IPS-NIHi11 (cell line): ENCODE data around the gene DIP2C.
"Not testable (repeated sequence)": the region's sequence is repeated elsewhere in the genome, so short reads cannot be mapped to it uniquely, and the experiment has no call there.

Source experiments
- DNase-seq: peaks from one replicate; pipeline ENCODE4 v3.0.0; 2012; ENCODE audit warnings: mixed read lengths, low spot score

DIP2C gene

DNA sequence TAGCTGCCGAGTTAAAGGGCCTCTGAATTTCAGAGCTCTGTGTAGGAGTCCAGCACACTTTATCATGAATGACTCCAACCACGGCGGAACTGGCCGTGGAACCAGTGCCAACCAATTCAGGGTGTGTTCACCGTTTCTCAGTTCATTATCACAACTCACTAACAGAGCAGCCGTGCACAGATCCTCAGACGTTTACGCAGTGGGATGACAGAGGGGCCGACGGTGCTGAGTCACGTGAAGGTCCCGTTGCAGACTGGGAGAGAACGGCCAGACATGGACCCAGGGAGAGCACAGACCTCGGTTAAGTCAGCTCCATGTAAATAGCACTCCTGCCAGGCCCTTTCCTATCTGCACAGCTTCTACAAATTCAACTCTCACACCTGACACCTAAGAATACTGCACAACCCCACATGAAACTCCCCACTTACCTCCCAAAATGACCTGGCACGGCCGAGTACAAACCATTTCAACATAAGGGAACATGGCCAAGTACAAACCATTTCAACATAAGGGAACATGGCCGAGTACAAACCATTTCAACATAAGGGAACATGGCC lies 95.5 kb downstream of the DIP2C start:
- DNase-seq = no peak

DNA sequence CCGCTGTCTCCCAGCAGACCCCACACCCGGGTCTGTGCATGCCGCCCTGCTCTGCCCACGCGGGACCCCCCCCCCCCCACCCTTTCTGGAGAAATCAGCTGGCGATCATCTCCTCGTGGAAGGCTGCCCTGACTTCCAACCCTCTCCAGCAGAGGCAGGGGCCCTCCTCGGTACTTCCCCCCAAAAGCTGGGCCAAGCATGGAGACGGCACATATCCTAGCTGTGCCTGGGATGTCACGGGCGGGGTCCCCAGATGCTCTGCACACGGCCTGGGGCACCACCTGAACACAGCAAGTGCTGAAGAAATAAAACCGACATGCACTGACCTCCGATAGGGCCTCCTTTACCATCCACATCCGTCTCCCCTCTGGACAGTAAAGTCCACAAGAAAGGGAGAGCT lies 96.0 kb downstream of the DIP2C start:
- no peak for DNase-seq

DNA sequence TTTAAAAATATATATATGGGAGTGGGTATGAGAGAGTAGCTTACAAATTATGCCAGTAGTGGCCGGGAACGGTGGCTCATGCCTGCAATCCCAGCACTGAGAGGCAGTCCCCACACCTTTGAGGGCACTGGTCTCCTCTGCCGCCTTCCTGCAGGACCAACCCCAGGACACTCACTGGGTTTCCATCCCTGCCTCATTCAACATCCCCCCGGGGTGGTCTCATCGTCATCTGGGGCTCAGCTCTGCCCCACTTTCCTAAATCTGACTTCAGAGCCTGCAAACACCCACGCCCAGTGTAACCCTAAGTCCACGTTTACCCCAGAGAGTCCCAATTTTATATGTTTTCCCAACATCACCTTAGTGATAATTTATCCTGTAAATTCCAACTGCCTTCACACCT lies 96.5 kb downstream of the DIP2C start:
- no peak for DNase-seq

DNA sequence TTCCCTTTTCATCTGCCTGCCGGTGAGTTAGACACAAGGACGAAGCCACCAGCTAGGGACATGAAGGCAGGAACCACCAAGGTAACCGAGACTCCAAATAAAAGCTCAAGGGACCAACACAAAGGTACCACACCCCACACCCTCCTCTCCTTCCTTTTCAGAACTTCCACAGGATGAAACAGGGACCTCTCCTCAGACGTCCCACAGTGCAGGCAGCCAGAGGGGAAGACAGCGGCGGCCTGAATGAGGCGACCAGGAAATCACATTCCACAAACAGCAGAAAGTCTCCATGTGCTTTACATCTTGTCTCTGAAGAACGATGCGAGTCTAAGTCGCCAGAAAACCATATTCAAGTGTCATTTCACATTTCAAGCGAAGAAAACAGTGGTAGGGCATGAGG lies 97.8 kb downstream of the DIP2C start:
- no peak for DNase-seq

DNA sequence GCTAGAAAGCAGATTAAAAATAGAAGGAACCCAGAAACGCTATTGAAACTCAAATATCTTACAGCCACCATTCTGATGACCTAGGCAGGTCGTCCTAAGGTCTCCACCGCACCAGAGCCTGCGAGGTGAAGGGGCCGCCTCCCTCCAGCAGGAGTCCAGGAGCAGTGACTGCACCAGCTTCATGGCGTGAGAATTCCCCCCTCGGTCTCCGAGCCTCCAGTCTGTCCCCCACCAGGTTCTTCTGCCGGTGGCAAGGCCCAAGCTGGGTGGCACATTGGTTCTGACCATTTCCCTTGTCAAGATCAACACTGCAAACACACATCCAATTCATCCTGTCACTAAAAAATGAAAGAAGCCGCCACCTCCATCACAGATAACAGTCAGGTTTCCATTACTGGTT lies 98.7 kb downstream of the DIP2C start:
- DNase-seq = no peak

DNA sequence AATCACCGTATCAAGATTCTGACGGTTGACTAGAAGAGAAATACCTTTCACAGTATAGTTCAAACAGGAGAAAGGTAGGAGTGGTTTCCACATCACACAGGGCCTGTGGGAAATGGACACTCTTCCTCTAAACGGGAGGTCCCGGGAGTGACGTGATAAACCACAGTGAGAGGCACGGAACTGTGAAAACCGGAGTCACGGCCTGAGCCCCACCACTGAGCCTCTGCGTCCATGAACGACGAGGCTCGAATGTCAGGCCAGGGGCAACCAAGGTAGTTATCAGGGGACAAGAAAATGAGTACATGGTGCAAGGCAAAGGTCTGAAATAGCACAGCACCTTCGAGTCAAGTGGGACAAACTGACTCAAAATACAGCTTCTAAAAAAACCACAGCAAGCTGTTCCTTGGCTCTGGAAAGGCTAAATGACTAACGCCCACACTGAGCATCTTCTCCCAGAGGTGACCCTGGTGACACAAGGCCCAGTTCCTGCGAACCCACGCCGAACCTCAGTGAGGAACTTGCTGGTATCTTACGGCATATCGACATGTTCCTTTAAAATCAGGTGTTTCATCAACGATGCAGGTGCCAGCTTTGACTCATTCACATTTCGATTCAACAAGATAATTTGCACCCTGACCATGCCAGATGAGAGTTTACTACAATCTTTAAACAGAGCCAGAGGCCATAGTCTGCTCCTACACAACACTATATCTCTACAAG lies 99.3 kb downstream of the DIP2C start:
- DNase-seq = no peak

DNA sequence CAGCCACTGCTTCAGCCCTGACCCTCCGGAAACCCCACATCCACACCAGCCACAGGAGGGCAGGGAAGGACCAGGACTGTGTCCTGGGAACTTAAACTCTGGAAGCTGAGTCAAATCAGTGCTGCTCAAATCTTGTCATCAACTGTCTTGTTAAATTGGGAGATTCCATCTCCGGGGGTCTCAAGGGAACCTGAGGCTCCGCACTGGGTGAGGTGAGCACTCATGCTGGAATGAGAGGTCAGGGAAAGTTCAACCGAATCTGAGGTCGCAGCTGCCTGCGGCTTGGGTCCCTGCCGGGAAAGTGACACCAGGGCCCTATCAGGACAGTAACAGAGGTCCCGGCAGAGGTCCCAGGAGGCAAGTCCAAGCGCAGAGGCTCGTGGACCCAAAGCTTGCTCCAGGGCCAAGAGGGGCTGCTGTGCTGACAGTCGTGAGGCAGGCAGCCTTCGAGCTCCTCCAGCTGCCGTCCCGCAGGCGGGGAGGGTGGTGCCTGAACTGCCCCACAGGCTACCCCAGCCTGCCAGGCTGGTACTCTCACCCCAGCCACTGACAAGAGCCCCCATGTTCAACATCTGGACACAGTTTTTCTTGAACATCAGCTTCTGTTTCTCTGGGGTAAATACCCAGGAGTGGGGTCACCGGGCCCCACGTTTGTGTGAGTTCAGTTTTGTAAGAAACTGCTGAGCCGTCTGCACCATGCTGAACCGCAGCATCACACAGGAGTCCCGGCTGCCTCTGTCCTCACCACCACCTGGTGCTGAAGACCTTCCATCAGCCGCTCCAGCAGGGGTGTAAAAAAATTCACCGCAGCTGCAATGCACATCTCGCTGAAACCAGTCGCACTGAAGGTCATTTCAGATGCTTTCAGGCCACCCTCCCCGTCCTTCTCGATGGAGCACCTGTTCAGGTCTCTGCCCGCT lies 101.0 kb downstream of the DIP2C start:
- no peak for DNase-seq

DNA sequence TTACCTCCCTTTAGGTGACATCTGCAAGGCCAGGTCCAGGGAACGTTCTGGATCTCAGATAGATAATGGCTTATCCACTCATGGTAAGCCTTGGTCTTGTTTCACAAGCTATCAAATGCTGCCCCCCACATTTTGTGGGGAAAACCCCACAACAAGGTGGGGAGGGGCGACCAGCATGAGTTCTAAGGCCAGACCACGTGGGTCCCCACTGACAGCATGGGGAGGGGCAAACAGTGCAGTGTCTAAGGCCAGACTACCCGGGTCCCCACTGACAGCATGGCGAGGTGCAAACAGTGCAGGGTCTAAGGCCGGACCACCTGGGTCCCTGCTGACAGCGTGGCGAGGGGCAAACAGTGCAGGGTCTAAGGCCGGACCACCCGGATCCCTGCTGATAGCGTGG lies 102.8 kb downstream of the DIP2C start:
- no peak for DNase-seq

DNA sequence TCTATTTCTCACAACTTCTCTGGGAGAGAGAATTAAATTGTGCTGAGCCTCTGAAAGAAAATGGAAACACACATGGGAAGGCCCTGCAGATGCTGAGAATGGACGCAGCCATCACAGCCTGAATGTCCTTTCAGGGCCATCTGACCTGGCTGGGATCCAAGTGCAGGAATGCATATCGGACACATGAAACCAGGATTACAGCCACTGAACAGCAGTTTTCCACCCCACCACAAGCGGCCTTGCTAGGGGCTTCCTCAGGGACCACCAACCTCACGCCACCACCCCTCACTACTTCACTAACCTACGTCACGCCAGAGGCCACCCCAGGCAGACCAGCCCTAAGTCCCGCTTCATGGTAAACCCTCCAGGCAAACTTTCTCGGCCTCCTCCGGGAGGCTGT lies 103.3 kb downstream of the DIP2C start:
- no peak for DNase-seq

DNA sequence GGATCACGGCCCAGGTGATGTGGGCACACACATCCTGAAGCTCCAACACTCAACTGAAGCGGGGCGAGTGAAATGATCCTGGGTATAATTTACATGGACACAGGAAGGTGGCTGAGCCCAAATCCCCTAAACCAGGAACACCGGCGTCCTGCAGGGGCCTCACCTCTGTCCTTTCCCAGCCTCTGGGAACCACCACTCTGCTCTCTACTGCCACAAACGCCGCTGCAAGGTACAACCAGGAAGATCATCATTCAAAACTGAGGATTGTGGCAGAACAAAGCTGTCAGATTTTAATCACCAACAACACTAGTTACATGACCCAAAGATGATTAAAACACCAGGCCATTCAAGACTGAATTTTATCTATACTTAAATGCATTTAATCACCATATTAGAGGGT lies 104.0 kb downstream of the DIP2C start:
- peak; percentile 53 for DNase-seq

DNA sequence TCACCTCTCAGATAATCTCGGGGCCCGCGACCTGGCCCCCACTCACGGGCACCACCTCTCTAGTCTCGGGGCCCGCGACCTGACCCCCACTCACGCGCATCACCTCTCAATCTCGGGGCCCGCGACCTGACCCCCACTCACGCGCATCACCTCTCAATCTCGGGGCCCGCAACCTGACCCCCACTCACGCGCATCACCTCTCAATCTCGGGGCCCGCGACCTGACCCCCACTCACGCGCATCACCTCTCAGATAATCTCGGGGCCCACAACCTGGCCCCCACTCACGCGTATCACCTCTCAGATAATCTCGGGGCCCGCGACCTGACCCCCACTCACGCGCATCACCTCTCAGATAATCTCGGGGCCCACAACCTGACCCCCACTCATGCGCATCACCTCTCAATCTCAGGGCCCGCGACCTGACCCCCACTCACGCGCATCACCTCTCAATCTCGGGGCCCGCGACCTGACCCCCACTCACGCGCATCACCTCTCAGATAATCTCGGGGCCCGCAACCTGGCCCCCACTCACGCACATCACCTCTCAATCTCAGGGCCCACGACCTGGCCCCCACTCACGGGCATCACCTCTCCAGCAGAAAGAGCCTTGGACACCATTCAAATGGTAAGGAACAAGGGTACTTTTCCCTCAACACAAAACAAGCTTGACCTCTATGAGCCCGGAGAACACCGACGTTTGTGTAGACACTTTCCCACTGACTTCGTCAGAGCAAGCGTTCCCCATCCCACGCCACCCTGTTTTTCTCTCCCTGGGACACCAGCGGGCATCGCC lies 104.8 kb downstream of the DIP2C start:
- not testable (repeated sequence) for DNase-seq

DNA sequence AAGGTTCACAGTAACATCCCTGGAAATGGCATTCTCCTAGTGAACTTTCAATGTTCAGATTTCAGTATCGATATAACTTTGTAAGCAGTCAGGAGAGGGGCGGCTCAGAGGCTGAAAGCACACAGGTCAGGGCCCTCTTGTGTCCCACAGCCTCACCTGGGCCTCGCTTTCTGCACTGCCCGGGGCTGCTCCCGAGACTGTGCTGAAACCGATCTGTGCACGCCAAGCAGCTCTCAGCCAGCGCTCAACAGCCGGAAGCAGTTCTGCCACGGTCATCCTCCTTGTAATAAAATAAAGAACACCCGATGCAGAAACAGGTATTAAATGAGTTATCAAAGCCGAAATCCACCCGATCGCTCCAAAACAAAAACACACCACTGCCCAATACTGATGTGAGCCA lies 106.0 kb downstream of the DIP2C start:
- no peak for DNase-seq

DNA sequence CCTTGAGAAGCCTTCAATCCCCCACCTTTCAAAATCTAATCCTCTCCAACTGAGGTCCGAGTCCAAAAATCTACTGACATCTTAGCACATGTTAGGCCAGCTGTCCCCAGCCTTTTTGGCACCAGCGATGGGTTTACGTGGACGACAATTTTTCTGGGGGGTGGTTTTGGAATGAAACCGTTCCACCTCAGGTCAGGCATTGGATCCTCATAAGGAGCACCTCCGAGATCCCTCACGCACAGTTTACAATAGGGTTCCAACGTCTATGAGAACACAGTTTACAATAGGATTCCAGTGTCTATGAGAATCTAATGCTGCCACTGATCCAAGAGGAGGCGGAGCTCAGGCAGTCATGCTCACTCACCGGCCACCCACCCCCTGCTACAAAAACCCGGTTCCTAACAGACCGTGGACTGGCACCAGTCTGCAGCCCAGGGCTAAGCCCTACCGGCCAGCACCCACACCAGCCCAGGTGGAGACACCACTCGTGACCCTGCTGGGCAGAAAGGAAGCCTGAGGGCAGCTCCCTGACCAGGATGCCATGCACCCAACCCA lies 107.6 kb downstream of the DIP2C start:
- no peak for DNase-seq

DNA sequence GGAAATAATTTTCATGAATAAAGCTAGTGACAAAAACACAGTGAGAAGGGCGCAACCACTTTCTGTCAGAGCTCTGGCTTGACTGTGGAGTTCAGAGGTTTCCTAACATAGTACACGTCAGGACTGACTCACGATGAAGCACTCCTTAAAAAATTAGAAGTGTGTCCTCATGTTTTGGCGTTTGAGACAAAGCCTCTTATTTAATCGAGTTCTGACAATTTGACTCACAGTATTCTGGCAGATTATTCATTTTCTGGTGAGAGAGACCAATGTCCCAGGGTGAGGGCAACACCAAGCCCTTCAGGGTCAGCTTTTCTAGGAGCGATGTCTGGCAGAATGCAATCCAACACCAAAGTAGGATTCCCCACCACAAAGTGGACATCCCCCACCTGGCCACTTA lies 108.7 kb downstream of the DIP2C start:
- DNase-seq = no peak

DNA sequence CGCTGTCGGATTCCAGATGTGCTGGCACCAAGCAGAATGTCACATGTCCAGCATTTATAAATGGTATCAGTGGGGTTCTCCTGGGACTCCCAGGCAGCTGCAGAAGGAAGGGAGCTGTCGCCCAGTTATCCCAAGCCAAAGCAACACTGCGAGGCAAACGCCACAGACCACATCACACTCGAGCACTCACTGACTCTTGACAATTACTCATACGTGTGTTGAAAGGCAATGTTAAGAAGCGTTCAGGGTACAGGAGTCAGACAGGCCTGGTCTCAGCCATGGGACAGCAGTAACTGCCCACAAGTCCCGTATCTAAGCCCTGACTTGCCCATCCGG lies 113.4 kb downstream of the DIP2C start:
- no peak for DNase-seq

DNA sequence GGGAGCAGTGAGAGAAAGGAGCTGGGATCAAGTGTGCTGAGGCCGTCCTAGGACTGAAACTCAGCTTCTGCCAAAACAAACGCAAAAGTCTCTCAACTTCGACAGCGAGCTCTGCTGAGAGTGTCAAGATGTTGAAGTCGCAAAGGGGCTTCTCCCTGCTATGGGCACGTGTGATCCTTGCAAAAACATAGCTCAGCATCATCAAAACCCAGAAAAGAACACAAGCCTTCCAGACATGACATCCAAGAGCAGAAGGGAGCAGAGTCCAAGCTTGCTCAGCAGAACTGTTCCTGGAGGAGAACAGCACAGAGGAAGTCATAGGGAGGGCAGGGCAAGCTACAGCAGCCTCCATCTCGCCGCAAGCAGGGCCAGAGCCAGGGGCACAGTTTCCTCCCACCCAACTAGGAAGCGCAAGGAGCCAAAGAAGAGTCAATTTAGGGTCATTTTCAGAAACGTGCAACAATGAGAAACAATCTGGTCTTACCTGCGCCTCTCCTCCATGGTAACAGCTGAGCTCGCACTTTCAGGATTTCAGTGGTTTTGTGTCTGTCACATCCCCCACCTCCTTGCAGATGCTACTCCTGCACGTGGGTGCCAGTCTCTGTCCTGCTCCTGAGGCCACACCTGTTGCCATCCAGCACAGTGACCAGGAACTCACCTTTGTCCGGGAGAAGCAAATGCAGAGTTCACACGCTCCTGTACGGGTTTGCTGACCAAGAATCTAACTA lies 113.9 kb downstream of the DIP2C start:
- no peak for DNase-seq

DNA sequence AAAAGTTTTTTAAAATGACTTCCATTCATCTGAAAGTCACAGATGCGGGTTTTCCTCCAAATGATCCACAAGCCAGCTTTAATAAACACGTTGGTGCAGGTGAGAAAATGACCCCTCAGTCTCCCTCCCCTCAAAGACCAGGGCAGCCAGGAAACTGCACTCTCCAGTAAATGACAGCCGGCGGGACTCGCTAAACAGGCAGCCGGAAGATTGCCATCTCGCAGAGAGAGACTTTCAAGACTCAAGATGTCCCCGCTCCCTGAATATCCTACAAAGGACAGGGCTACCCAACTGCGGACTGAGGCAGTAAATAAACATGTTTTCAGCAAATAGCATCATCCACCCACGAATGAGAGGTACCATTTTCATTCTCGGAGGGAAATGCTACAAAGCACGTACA lies 116.8 kb downstream of the DIP2C start:
- no peak for DNase-seq

DNA sequence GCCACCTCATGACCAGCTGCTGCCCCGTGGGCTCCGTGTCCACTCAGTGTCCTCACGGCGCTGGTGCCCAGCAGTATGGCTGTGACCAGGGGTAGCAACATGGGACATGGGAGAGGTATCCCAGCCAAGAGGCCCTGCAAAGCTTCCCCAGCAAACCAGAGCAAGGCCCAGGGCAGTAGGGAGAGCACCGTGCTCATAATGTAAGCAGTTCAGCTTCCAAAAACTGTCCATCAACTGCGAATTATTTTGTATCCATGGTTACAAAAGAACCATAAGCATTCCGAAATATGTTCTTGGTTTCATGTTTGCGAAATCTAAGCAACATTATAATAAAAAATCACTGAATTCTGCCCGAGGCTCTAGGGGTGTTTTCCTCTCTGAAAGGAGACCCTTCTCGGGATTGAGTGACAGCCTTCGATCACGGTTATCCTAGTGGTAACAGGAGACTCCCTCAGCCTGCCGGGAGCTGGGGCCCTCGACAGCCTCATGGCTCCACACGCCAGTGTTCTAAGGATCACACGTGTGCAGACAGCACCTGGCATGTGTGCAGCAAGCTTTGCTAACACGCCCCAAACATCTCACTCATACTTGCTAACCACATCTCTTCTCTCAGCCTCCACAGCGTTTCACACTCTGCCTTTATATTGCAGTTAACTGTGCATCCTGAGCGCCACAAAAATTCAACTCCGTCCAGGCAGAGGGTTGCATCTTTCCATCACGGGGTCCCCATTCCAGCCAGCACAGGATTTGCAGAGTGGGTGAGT lies 117.6 kb downstream of the DIP2C start:
- no peak for DNase-seq

DNA sequence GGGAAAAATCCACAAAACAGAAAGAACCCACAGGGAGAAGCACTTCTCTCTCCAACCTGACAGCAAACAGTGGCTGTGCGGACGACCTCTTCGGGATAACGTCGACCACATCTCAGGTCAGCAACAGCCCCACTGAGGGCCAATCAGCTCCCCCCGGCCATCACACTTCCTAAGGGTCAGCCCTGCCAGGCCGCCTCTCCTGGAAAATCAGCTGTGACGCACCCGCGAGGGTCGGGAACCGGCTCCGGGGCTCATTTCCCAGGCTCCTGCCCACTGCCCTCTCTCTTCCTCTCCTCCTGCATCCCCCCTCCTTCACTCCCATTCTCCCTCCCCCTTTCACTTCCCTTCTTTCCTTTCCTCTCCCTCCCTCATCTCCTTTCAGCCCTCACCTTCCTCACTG lies 118.3 kb downstream of the DIP2C start:
- no peak for DNase-seq

DNA sequence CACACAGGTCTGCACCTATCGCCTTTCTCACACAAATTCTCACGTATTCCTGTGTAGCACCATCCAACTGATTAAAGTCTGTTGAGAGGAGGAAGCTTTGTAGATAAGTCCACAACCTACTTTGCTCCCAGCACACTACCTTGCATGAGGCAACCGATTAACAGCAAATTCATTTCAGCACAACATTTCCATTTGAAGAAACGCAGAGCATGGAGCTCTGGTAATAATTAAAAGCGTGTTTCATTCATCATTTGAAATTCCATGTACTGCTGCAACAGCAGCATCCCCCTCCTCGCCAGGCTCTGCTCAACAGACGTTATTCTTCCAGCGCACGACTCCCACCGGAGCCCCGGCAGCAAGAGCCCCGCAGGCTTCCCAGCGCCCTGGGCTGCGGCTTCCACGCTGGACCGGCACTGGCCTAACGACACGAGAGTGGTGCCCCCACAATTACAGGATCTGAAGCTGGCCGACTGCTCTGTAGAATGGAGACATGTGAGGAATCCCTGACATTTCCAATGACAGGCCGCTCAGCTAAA lies 118.8 kb downstream of the DIP2C start:
- DNase-seq = no peak
